IPS-NIHi11 (cell line): ENCODE measurements around the gene SLC35E4.
"Not testable (repeated sequence)": the region's sequence is repeated elsewhere in the genome, so short reads cannot be mapped to it uniquely, and the experiment has no call there.

Experiments
- DNase-seq: peaks from one replicate; pipeline ENCODE4 v3.0.0; 2012; ENCODE audit warnings: mixed read lengths, low spot score

SLC35E4 gene

GRCh38 chr22:30612789-30613188, 22.8 kb upstream of the SLC35E4 start:
- peak; percentile 54 for DNase-seq

- no peak for DNase-seq
Observed at GRCh38 chr22:30614268-30614667, 21.3 kb upstream of the SLC35E4 start.

- no peak for DNase-seq
Observed at GRCh38 chr22:30614879-30615278, 20.7 kb upstream of the SLC35E4 start.

GRCh38 chr22:30615543-30615954, 20.0 kb upstream of the SLC35E4 start:
- no peak for DNase-seq

- no peak for DNase-seq
Observed at GRCh38 chr22:30617819-30618218, 17.8 kb upstream of the SLC35E4 start.

GRCh38 chr22:30619909-30620308, 15.7 kb upstream of the SLC35E4 start:
- DNase-seq, result not testable (repeated sequence)

- no peak for DNase-seq
Observed at GRCh38 chr22:30626413-30626812, 9.2 kb upstream of the SLC35E4 start.

- DNase-seq, result no peak
Observed at GRCh38 chr22:30627471-30627870, 8.1 kb upstream of the SLC35E4 start.

GRCh38 chr22:30628491-30628890, 7.1 kb upstream of the SLC35E4 start:
- DNase-seq, result no peak

GRCh38 chr22:30631469-30631868, 4.1 kb upstream of the SLC35E4 start:
- DNase-seq, result not testable (repeated sequence)

- DNase-seq, result peak; percentile 91
Observed at GRCh38 chr22:30634471-30635233, 929 bp upstream of the SLC35E4 start.

GRCh38 chr22:30636226-30637077, 871 bp downstream of the SLC35E4 start:
- no peak for DNase-seq

GRCh38 chr22:30637701-30638114, 2.1 kb downstream of the SLC35E4 start:
- no peak for DNase-seq

- no peak for DNase-seq
Observed at GRCh38 chr22:30640361-30640760, 4.8 kb downstream of the SLC35E4 start.

- DNase-seq, result no peak
Observed at GRCh38 chr22:30640839-30641430, 5.4 kb downstream of the SLC35E4 start.

GRCh38 chr22:30643055-30643875, 7.7 kb downstream of the SLC35E4 start:
- DNase-seq, result no peak

- DNase-seq, result no peak
Observed at GRCh38 chr22:30646518-30647160, 11.1 kb downstream of the SLC35E4 start.

GRCh38 chr22:30647536-30647935, 12.0 kb downstream of the SLC35E4 start:
- DNase-seq, result no peak

GRCh38 chr22:30648825-30649224, 13.2 kb downstream of the SLC35E4 start:
- no peak for DNase-seq

GRCh38 chr22:30649430-30650007, 13.9 kb downstream of the SLC35E4 start:
- peak; percentile 53 for DNase-seq

- DNase-seq, result no peak
Observed at GRCh38 chr22:30650508-30651116, 15.0 kb downstream of the SLC35E4 start.
